H1 (cell line): Measurements from ENCODE around the gene PEPD. TPM values are rescaled to one million over a fixed set of nuclear protein-coding genes. Genes with fewer than 3 reads are reported as not detected.

Source experiments
- CTCF ChIA-PET: fragments of 300-600 bp; sonication (Branson Sonifier 250); formaldehyde crosslinking; loops from one replicate; lab custom pipeline; 2021; ENCODE audit not compliant: partially characterized antibody; lab: Charles Lee
- POLR2A ChIA-PET: fragments of 300-600 bp; sonication (Branson Sonifier 250); formaldehyde crosslinking; loops from one replicate; lab custom pipeline; 2021; ENCODE audit warnings: inconsistent platforms; ENCODE audit not compliant: partially characterized antibody; lab: Charles Lee
- DNase-seq, 2 experiments: peaks; one replicate each; pipeline versions ENCODE4 v3.0.0 to v3.0.0-alpha.2; 2010 to 2022; ENCODE audit warnings: low spot score in 2 of 2, low read depth in 1 of 2, mixed read lengths in 1 of 2
- FAIRE-seq: peaks from 2 replicates; lab custom pipeline; 2011; peaks lifted over from hg19 to GRCh38; lab: Jason Lieb, UNC
- H2AFZ ChIP-seq: 2 replicates; pipeline ENCODE4 v1.8.1; 2012; ENCODE audit warnings: low read length, inconsistent platforms
- H2AK5ac ChIP-seq: 2 replicates; pipeline ENCODE4 v1.6.1; 2013; ENCODE audit warnings: low read depth, low read length
- H2BK120ac ChIP-seq: replicated peaks from 2 replicates; pipeline ENCODE3; 2013; ENCODE audit warnings: low read depth, low read length, inconsistent platforms
- H2BK12ac ChIP-seq: 2 replicates; pipeline ENCODE4 v1.6.1; 2013; ENCODE audit warnings: low read depth, low read length
- H2BK15ac ChIP-seq: 2 replicates; pipeline ENCODE4 v1.6.1; 2013; ENCODE audit warnings: low read length
- H2BK20ac ChIP-seq: 2 replicates; pipeline ENCODE4 v1.6.1; 2013; ENCODE audit warnings: low read length
- H2BK5ac ChIP-seq: 2 replicates; pipeline ENCODE4 v1.6.1; 2013; ENCODE audit warnings: low read depth, low read length
- H3K14ac ChIP-seq: 2 replicates; pipeline ENCODE4 v1.6.1; 2013; ENCODE audit warnings: inconsistent platforms; ENCODE audit not compliant: insufficient read length
- H3K18ac ChIP-seq: 2 replicates; pipeline ENCODE4 v1.6.1; 2013; ENCODE audit warnings: low read length; ENCODE audit errors: extremely low read depth
- H3K23ac ChIP-seq: 2 replicates; pipeline ENCODE4 v1.6.1; 2013; ENCODE audit warnings: inconsistent platforms; ENCODE audit not compliant: insufficient read length
- H3K23me2 ChIP-seq: 2 replicates; pipeline ENCODE4 v1.6.1; 2013; ENCODE audit warnings: low read depth, low read length
- H3K27ac ChIP-seq: 2 replicates; pipeline ENCODE4 v1.6.1; 2011; ENCODE audit warnings: low read depth, low read length, inconsistent platforms
- H3K27me3 ChIP-seq, 4 experiments: replicated peaks in 1 of 4; 1 replicate in 1 of 4; 2 replicates in 3 of 4; pipeline versions ENCODE4 v1.6.1 to v1.8.1; 2011 to 2013; ENCODE audit warnings: low read length in 3 of 4, mild to moderate bottlenecking in 3 of 4, inconsistent platforms in 2 of 4, mixed read lengths in 2 of 4, moderate library complexity in 1 of 4; ENCODE audit not compliant: control insufficient read depth in 3 of 4, insufficient read depth in 3 of 4; ENCODE audit errors: extremely low read depth in 1 of 4
- H3K36me3 ChIP-seq, 4 experiments: 2 replicates each; pipeline versions ENCODE4 v1.6.1 to v1.8.1; 2011 to 2013; ENCODE audit warnings: mild to moderate bottlenecking in 4 of 4, low read length in 3 of 4, moderate library complexity in 2 of 4, control low read depth in 1 of 4, inconsistent platforms in 1 of 4; ENCODE audit not compliant: insufficient read depth in 4 of 4, control insufficient read depth in 2 of 4
- H3K4ac ChIP-seq: replicated peaks from 2 replicates; pipeline ENCODE3; 2013; ENCODE audit warnings: low read length, low read depth, mixed read lengths, inconsistent platforms; ENCODE audit not compliant: insufficient read length
- H3K4me1 ChIP-seq, 4 experiments: replicated peaks in 1 of 4; 1 replicate in 1 of 4; 2 replicates in 3 of 4; pipeline versions ENCODE4 v1.6.1 to v1.8.1; 2011 to 2013; ENCODE audit warnings: low read length in 3 of 4, inconsistent platforms in 2 of 4, mixed read lengths in 1 of 4; ENCODE audit not compliant: insufficient read depth in 4 of 4, control insufficient read depth in 3 of 4
- H3K4me2 ChIP-seq, 2 experiments: 2 replicates each; pipeline versions ENCODE4 v1.6.1 to v1.8.1; 2011 to 2013; ENCODE audit warnings: low read depth in 2 of 2, low read length in 2 of 2, control low read depth in 1 of 2, inconsistent platforms in 1 of 2, mild to moderate bottlenecking in 1 of 2; ENCODE audit not compliant: insufficient read depth in 1 of 2
- H3K4me3 ChIP-seq, 4 experiments: fragments of 200-600, 300-600 bp in 1 of 4; sonication (generic), shearing (Covaris generic), sonication (Bioruptor Twin) in 1 of 4; 2 replicates each; pipeline versions ENCODE4 v1.5.1 to v1.8.1; 2011 to 2016; ENCODE audit warnings: low read length in 4 of 4, low read depth in 3 of 4, control low read depth in 2 of 4, inconsistent platforms in 2 of 4, mild to moderate bottlenecking in 2 of 4, mixed read lengths in 1 of 4, moderate library complexity in 1 of 4; ENCODE audit not compliant: insufficient read depth in 2 of 4; ENCODE audit errors: extremely low read depth in 1 of 4
- H3K56ac ChIP-seq: replicated peaks from 2 replicates; pipeline ENCODE3; 2013; ENCODE audit warnings: low read depth, mild to moderate bottlenecking, mixed read lengths, low read length, inconsistent platforms; ENCODE audit not compliant: insufficient read length
- H3K79me1 ChIP-seq: 2 replicates; pipeline ENCODE4 v1.6.1; 2013; ENCODE audit warnings: low read depth, low read length, control low read depth
- H3K79me2 ChIP-seq, 2 experiments: 2 replicates each; pipeline versions ENCODE4 v1.6.1 to v1.8.1; 2012 to 2013; ENCODE audit warnings: low read length in 2 of 2, mild to moderate bottlenecking in 2 of 2, inconsistent platforms in 1 of 2; ENCODE audit not compliant: insufficient read depth in 2 of 2, control insufficient read depth in 1 of 2
- H3K9ac ChIP-seq, 4 experiments: replicated peaks in 1 of 4; 1 replicate in 1 of 4; 2 replicates in 3 of 4; pipeline versions ENCODE4 v1.6.1 to v1.8.1; 2011 to 2013; ENCODE audit warnings: low read depth in 3 of 4, low read length in 3 of 4, control low read depth in 2 of 4, mild to moderate bottlenecking in 2 of 4, moderate library complexity in 2 of 4, inconsistent platforms in 1 of 4; ENCODE audit errors: extremely low read depth in 1 of 4
- H3K9me3 ChIP-seq, 2 experiments: 2 replicates each; pipeline versions ENCODE4 v1.6.1 to v1.8.1; 2012 to 2013; ENCODE audit warnings: mild to moderate bottlenecking in 2 of 2, moderate library complexity in 2 of 2, control low read depth in 1 of 2, inconsistent platforms in 1 of 2, low read depth in 1 of 2, low read length in 1 of 2, mixed read lengths in 1 of 2; ENCODE audit not compliant: insufficient read depth in 2 of 2
- H4K20me1 ChIP-seq, 2 experiments: replicated peaks in 1 of 2; 2 replicates each; pipeline versions ENCODE3 to v1.8.1; 2011 to 2013; ENCODE audit warnings: inconsistent platforms in 2 of 2, low read length in 2 of 2, mild to moderate bottlenecking in 1 of 2; ENCODE audit not compliant: insufficient read depth in 2 of 2, control insufficient read depth in 1 of 2
- H4K5ac ChIP-seq: 2 replicates; pipeline ENCODE4 v1.6.1; 2013; ENCODE audit warnings: low read length, low read depth, mixed read lengths, inconsistent platforms; ENCODE audit not compliant: insufficient read length
- H4K8ac ChIP-seq: 2 replicates; pipeline ENCODE4 v1.8.0; 2013; ENCODE audit warnings: mild to moderate bottlenecking, moderate library complexity, low read length, inconsistent platforms; ENCODE audit not compliant: insufficient read depth; ENCODE audit errors: extremely low read depth
- H4K91ac ChIP-seq: replicated peaks from 2 replicates; pipeline ENCODE3; 2013; ENCODE audit warnings: low read length, mixed read lengths, inconsistent platforms; ENCODE audit not compliant: insufficient read length
- ATF3 ChIP-seq: IDR thresholded peaks from 2 replicates; pipeline ENCODE4 v1.6.1; 2011; ENCODE audit warnings: low read depth, mild to moderate bottlenecking, low read length; ENCODE audit not compliant: insufficient read depth
- CBX5 ChIP-seq: fragments of 300-800, 300-1000 bp; sonication (generic); IDR thresholded peaks from 2 replicates; pipeline ENCODE4 v1.7.1; 2016; ENCODE audit warnings: antibody characterized with exemption, low read length, low read depth
- EGR1 ChIP-seq: IDR thresholded peaks from 2 replicates; pipeline ENCODE4 v1.6.1; 2011; ENCODE audit warnings: low read depth, low read length, borderline replicate concordance
- GABPA ChIP-seq: IDR thresholded peaks from 2 replicates; pipeline ENCODE4 v1.6.1; 2011; ENCODE audit warnings: mild to moderate bottlenecking, low read length, moderate library complexity, borderline replicate concordance; ENCODE audit not compliant: insufficient read depth
- HDAC2 ChIP-seq, 2 experiments: fragments of 300-600 bp in 1 of 2; sonication (generic) in 1 of 2; IDR thresholded peaks; 2 replicates each; pipeline ENCODE4 v1.6.1; 2011 to 2012; ENCODE audit warnings: low read depth in 2 of 2, low read length in 2 of 2, mild to moderate bottlenecking in 2 of 2, moderate library complexity in 2 of 2, borderline replicate concordance in 1 of 2, inconsistent platforms in 1 of 2
- KDM1A ChIP-seq: fragments of 200-600, 300-600 bp; sonication (generic); IDR thresholded peaks from 2 replicates; pipeline ENCODE4 v1.7.1; 2016; ENCODE audit warnings: mild to moderate bottlenecking, low read length, borderline replicate concordance
- KDM5A ChIP-seq: fragments of 200-600 bp; IDR thresholded peaks from 2 replicates; pipeline ENCODE4 v1.7.1; 2012; ENCODE audit warnings: mild to moderate bottlenecking, low read length, inconsistent platforms, mixed read lengths
- NANOG ChIP-seq: IDR thresholded peaks from 2 replicates; pipeline ENCODE4 v1.6.1; 2011; ENCODE audit warnings: low read length, low read depth, mild to moderate bottlenecking, inconsistent platforms; ENCODE audit not compliant: insufficient read depth, poor library complexity, severe bottlenecking
- PHF8 ChIP-seq: fragments of 200-600 bp; sonication (generic); conservative IDR thresholded peaks from 2 replicates; pipeline ENCODE4 v1.7.1; 2012; ENCODE audit warnings: low read depth, mild to moderate bottlenecking, inconsistent platforms, low read length, moderate library complexity
- SAP30 ChIP-seq: fragments of 300-600 bp; sonication (generic); IDR thresholded peaks from 2 replicates; pipeline ENCODE4 v1.7.1; 2012; ENCODE audit warnings: low read length, moderate library complexity, mild to moderate bottlenecking, inconsistent platforms; ENCODE audit not compliant: insufficient read depth, insufficient replicate concordance
- TAF1 ChIP-seq: IDR thresholded peaks from 2 replicates; pipeline ENCODE4 v1.6.1; 2011; ENCODE audit warnings: mild to moderate bottlenecking, low read depth, low read length
- ZNF274 ChIP-seq: IDR thresholded peaks from 2 replicates; pipeline ENCODE4 v1.7.0; 2012; ENCODE audit warnings: low read length, borderline replicate concordance; ENCODE audit errors: extremely low read depth
- WGBS, 2 experiments: shearing (Covaris generic) in 1 of 2; methylation state at CpG; one replicate each; pipeline versions ENCODE4 v1.1.6 to v1.1.7; 2013 to 2015; ENCODE audit warnings: low lambda C conversion rate in 2 of 2, mixed read lengths in 2 of 2, inconsistent platforms in 1 of 2, low coverage in 1 of 2, missing lambda C conversion rate in 1 of 2; ENCODE audit not compliant: insufficient replicate concordance in 2 of 2, insufficient coverage in 1 of 2, insufficient read length in 1 of 2; ENCODE audit errors: extremely low coverage in 1 of 2, missing lambda C conversion rate in 1 of 2; 5-methylcytosine and 5-hydroxymethylcytosine counted together
- polyA plus RNA-seq, 7 experiments: library from polyadenylated mRNA; depleted of rRNA in 3 of 7; stranded (reverse) in 5 of 7; unstranded in 2 of 7; fragments of >200 nt in 5 of 7; fragments of 200-250 nt in 2 of 7; gene quantifications; 1 replicate in 5 of 7; 2 replicates in 1 of 7; 4 replicates in 1 of 7; pipeline versions ENCODE4 v1.2.1 to v1.2.3, GENCODE V29; 2011 to 2013; ENCODE audit warnings: missing spikeins in 2 of 7, mixed read lengths in 2 of 7
- total RNA-seq: library from RNA; stranded (reverse); fragmentation: NEBNext Ultra II Directional; extraction: Animal tissue kit (Norgen Biotek cat#: 25700); gene quantifications from 2 replicates; pipeline ENCODE4 v1.2.1, GENCODE V29; 2021
- TF ChIP-seq, protein P1 (sequence below): IDR thresholded peaks from 2 replicates; pipeline ENCODE4 v1.6.1; 2012; ENCODE audit warnings: inconsistent platforms

The PEPD gene
- total and polyA plus RNA-seq, 2 of the 8 experiments (the other 6 are each of a cell fraction or from before 2014, with no cell fraction given) = 84.1 to 178 TPM

DNA sequence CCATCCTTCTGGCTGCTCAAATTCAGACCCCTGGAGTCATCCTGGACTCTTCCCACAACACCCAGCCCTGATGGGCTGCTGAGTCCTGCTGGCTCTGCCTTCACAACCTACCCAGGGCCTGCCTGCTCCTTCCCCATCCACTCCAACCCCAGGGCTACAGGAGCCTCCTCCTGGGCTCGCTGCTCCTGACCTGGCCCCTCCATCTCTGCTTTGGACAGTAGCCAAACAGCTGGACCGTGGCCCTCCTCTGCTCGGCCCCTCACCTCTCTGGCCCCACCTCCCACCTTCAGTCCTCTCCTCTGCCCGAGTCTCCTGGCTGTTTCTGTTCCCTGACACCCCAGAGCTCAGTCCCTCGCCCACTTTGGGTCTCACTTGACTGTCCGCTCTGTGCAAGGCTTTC, 81.3 kb downstream of the PEPD start:
- H3K79me1 ChIP-seq = no peaks in the 10 kb centered on the region
- H3K23ac ChIP-seq = no peak overlapping the region
- no peak overlapping the region for H4K8ac ChIP-seq
- no peak overlapping the region for H3K18ac ChIP-seq
- H3K14ac ChIP-seq = no peak overlapping the region
- ChIA-PET CTCF (interaction anchor here (0.6 to 1.7 kb wide), 4 partner anchors 10 to 328 kb away, joined by 3 to 5 read pairs (median 3); no protein-coding TSS in a partner anchor), POLR2A (no interaction called here)
- WGBS, 2 experiments = 81% methylated on average over 6 of the region's 6 CpGs; no CpG with 5 or more reads in 1 of the 2 experiments
- no peak overlapping the region for H3K56ac ChIP-seq
- H3K4me2 ChIP-seq = no peak overlapping the region
- no peaks in the 10 kb centered on the region for H3K36me3 ChIP-seq
- no peaks in the 10 kb centered on the region for H3K27me3 ChIP-seq
- H2AK5ac ChIP-seq = no peak overlapping the region
- no peak overlapping the region for H4K91ac ChIP-seq
- no peak overlapping the region for H4K5ac ChIP-seq
- no peak overlapping the region for H3K4me3 ChIP-seq
- no peak overlapping the region for H3K4ac ChIP-seq
- H2BK12ac ChIP-seq = no peak overlapping the region
- H3K79me2 ChIP-seq = no peaks in the 10 kb centered on the region
- H2BK15ac ChIP-seq = no peak overlapping the region
- H2BK20ac ChIP-seq = no peak overlapping the region
- no peak overlapping the region for H2BK120ac ChIP-seq
- no peak overlapping the region for H2AFZ ChIP-seq
- H3K27ac ChIP-seq = no peak overlapping the region
- H3K4me1 ChIP-seq = peaks cover 0 to 4% (median 0%) of the 10 kb centered on the region in 4 experiments; a peak in 1 of 7 replicates
- H2BK5ac ChIP-seq = no peak overlapping the region
- H3K9me3 ChIP-seq = no peaks in the 10 kb centered on the region
- no peak for FAIRE-seq
- H3K9ac ChIP-seq = no peak overlapping the region
- DNase-seq = no peak
- no peaks in the 10 kb centered on the region for H3K23me2 ChIP-seq
- peaks cover 0 to 7% of the 10 kb centered on the region in 2 experiments for H4K20me1 ChIP-seq
- no peak for TF ChIP-seq ATF3
- no peak for TF ChIP-seq TAF1
- TF ChIP-seq GABPA = no peak
- no peak for TF ChIP-seq SAP30
- no peak for TF ChIP-seq HDAC2 (IDR thresholded peaks at IDR 0.05; ENCODE audit: borderline replicate concordance in 1 of 2, low read depth in 2 of 2, low read length in 2 of 2)
- no peak for TF ChIP-seq CBX5
- no peak for TF ChIP-seq KDM5A
- no peak for TF ChIP-seq NANOG
- TF ChIP-seq PHF8 = no peak
- TF ChIP-seq KDM1A = no peak
- no peak for TF ChIP-seq ZNF274
- TF ChIP-seq, protein P1, sequence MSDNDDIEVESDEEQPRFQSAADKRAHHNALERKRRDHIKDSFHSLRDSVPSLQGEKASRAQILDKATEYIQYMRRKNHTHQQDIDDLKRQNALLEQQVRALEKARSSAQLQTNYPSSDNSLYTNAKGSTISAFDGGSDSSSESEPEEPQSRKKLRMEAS = no peak
- TF ChIP-seq EGR1 = no peak
